Omental fat pad (tissue), 4 donors: Measurements from ENCODE around the gene RSRC1. TPM values are rescaled to one million over a fixed set of nuclear protein-coding genes. Genes with fewer than 3 reads are reported as not detected.
"Not testable (repeated sequence)": the region's sequence is repeated elsewhere in the genome, so short reads cannot be mapped to it uniquely, and the experiment has no call there.

ENCODE experiments used
- ATAC-seq: fragments of 150-250 bp; one replicate; pipeline ENCODE4 v1.9.1; 2016; ENCODE audit warnings: mild to moderate bottlenecking, moderate library complexity; ENCODE audit not compliant: low FRiP score
- DNase-seq: peaks from one replicate; pipeline ENCODE4 v3.0.0-alpha.2; 2019; ENCODE audit warnings: low spot score
- total RNA-seq, 4 donors: library from RNA; depleted of rRNA; stranded (reverse); fragments of >200 nt; gene quantifications; one replicate each; pipeline ENCODE4 v1.1.0, GENCODE V29; 2016
- TF ChIP-seq, protein P1 (sequence below), 3 donors: fragments of 450-650 bp; IDR thresholded peaks; one replicate each; pipeline ENCODE4 v1.5.1; 2016 to 2017; ENCODE audit warnings: antibody characterized with exemption in 3 of 3, mild to moderate bottlenecking in 3 of 3, moderate library complexity in 2 of 3

Gene RSRC1
- total RNA-seq, 4 donors from 2014 or later: 30.7 to 48.9 (median 40.9) TPM

GRCh38 chr3:158509891-158510290 lies 400.0 kb downstream of the RSRC1 start:
- no peak for DNase-seq
- ATAC-seq: no peak
- TF ChIP-seq, protein P1, sequence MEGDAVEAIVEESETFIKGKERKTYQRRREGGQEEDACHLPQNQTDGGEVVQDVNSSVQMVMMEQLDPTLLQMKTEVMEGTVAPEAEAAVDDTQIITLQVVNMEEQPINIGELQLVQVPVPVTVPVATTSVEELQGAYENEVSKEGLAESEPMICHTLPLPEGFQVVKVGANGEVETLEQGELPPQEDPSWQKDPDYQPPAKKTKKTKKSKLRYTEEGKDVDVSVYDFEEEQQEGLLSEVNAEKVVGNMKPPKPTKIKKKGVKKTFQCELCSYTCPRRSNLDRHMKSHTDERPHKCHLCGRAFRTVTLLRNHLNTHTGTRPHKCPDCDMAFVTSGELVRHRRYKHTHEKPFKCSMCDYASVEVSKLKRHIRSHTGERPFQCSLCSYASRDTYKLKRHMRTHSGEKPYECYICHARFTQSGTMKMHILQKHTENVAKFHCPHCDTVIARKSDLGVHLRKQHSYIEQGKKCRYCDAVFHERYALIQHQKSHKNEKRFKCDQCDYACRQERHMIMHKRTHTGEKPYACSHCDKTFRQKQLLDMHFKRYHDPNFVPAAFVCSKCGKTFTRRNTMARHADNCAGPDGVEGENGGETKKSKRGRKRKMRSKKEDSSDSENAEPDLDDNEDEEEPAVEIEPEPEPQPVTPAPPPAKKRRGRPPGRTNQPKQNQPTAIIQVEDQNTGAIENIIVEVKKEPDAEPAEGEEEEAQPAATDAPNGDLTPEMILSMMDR (IDR thresholded peaks at IDR 0.05): no peak

- not testable (repeated sequence) for DNase-seq, ATAC-seq
These were observed 406.8 kb downstream of the RSRC1 start for GRCh38 chr3:158516729-158517128.

GRCh38 chr3:158519776-158520175 lies 409.9 kb downstream of the RSRC1 start:
- ATAC-seq (no peak), DNase-seq (no peak)
- TF ChIP-seq, protein P1 (IDR thresholded peaks at IDR 0.05): no peak

- ATAC-seq (no peak), DNase-seq (no peak)
- TF ChIP-seq, protein P1 (IDR thresholded peaks at IDR 0.05): no peak
These were observed 410.5 kb downstream of the RSRC1 start for GRCh38 chr3:158520433-158520832.

GRCh38 chr3:158522221-158523136 lies 412.6 kb downstream of the RSRC1 start:
- TF ChIP-seq, protein P1 (IDR thresholded peaks at IDR 0.05): no peak
- ATAC-seq: no peak

GRCh38 chr3:158528076-158528674 lies 418.3 kb downstream of the RSRC1 start:
- DNase-seq: no peak
- TF ChIP-seq, protein P1 (IDR thresholded peaks at IDR 0.05): no peak
- no peak for ATAC-seq

More at GRCh38 chr3:158522221-158523136, 412.6 kb downstream of the RSRC1 start:
- DNase-seq: no peak

DNA sequence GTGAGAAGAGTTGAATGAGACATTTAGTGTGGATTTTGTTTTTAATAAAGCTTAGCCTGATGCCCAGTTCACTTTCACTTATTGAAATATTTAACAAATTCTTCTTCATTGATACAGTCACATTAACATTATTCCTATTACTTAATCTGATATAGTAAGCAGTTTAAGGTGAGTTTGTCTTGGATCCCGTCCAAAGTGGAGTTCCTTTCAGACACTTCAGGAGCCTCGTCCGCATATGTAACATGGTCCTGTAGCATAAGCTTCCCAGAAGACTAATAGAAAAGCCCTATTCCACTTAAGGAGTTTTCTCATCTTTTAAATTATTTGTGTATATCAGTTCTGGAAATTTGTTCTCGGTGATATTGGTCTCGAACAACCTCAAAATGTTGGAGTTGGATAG lies 421.4 kb downstream of the RSRC1 start:
- ATAC-seq (no peak), DNase-seq (no peak)
- TF ChIP-seq, protein P1 (IDR thresholded peaks at IDR 0.05): no peak
